ENCODE results near the gene CLASP1.
"Not testable (repeated sequence)": the region's sequence is repeated elsewhere in the genome, so short reads cannot be mapped to it uniquely, and the experiment has no call there.

Gene CLASP1

DNA sequence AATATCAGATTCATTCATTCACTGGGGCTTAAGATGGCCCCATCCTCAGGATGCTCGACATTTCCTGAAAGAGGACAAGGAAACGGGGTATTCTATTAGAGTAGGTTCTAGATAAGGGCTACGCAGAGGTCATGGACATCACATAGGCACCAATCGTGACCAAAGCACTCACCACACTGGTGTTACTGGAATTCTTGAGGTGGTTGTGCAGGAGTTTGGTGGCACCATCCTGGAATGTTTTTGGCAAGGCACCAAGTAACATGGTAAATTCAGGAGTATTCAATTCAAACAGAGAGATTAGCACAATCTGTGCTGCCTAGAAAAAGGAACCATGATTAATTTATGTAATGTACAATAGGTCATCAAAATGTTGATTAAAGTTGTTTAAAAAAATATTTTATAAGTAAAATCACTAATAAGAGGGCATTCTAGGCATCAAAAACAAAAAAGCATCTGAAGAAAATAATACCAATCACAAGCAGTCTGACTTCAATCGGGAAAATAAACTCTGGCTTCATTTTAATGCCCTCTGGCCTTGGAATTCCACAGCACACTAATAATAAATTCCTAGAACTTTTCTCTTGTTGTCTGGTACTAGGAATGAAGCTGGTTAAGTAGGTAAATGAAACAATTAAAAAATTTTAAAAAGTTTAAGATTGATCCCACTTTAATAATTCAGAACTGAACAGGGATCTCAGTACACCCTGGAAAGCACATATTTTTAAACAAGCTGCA, 261.5 kb downstream of the CLASP1 start:
- no peak overlapping the region for H3K4me3 ChIP-seq (ENCODE audit: low read depth, low read length)

GRCh38 chr2:121386707-121387106, 262.6 kb downstream of the CLASP1 start:
- no peak overlapping the region for H3K4me3 ChIP-seq (ENCODE audit: low read depth, low read length)

GRCh38 chr2:121386102-121386501, 263.2 kb downstream of the CLASP1 start:
- no peak overlapping the region for H3K4me3 ChIP-seq (ENCODE audit: low read depth, low read length)

DNA sequence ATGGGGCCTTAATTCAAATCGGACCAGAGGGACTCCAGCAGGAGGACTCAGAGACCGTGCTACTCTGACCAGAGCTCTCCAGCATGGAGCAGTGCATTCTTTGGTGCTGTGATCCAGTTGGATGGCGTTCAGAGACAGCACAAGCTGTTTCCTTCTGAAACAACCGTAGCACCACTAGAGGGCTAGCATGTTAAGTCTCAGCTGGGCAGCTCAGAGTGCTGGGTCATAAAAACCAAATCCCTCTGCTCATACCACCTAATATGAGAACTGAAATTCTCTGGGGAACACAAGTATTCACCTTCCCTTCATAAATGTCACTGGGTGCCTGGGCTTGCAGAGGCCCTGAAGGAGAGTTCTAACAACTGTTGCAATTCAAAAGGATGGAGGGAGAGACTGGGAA, 266.5 kb downstream of the CLASP1 start:
- H3K4me3 ChIP-seq (ENCODE audit: low read depth, low read length) = no peak overlapping the region

DNA sequence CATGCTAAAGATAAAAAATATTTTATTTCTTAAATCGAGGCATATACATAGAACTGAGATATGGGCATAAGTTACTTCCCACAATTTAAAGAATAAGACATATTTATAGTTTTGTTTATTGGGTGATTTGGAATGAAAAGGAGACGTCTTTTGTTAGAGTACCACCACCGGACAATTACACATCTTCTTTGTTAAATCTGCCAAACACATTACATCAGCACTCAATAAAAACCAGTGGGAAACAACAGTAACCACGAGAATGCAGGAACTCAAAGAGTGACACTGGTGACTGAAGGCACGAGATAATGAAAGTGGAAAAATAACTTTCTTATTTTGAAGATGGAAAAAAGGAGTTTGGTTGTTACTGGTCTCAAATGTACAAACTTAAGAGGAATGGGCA, 271.6 kb downstream of the CLASP1 start:
- no peak overlapping the region for H3K4me3 ChIP-seq (ENCODE audit: low read depth, low read length)

- no peak overlapping the region for H3K4me3 ChIP-seq (ENCODE audit: low read depth, low read length)
These were observed 272.6 kb downstream of the CLASP1 start for GRCh38 chr2:121376535-121377250.

DNA sequence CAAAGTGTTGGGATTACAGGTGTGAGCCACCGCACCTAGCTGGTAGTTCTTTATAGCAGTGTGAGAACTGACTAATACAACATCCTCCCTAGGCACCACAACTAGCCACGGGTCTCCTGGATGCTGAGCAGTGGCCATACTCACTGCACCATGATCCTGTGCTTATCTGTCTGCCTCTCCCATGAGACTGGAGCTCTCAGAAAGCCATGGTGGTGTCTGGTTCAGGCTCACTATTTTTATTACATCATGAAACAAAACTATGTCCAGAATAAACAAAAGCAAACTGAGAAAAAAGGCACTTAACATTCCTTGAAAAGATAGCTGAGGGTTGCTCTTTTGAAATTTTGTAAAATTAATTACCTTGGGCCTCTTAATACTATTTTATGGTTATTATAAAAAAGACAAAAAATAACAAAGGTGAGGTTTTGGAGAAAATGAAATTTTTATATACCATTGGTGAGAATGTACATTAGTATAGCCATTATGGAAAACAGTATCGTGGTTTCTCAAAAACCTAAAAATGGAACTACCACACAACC, 273.6 kb downstream of the CLASP1 start:
- no peak overlapping the region for H3K4me3 ChIP-seq (ENCODE audit: low read depth, low read length)

- not testable (repeated sequence) for H3K4me3 ChIP-seq (ENCODE audit: low read depth, low read length)
These were observed 274.7 kb downstream of the CLASP1 start for GRCh38 chr2:121374412-121375075.

DNA sequence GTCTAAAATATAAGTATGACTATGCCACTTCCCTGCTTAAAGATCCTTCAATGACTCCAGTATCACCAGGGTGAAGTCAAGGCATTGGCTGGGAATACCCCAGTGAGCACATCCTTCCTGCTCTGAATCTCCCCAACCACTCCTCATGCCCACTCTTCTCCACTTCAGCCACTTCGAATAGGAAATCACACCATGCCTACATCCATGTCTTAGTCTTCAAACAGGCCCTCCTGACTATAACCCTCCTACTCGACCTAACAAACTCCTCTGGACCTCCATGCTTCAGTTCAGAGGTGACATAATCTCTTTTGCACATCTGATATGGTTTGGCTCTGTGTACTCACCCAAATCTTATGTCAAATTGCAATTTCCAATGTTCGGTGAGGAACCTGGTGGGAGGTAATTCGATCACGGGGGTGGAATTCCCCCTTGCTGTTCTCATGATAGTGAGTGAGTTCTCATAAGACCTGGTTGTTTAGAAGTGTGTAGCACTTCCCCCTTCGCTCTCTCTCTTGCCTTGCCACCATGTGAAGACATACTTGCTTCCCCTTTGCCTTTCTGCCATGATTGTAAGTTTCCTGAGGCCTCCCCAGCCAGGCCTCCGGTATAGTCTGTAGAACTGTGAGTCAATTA, 276.4 kb downstream of the CLASP1 start:
- no peak overlapping the region for H3K4me3 ChIP-seq (ENCODE audit: low read depth, low read length)

DNA sequence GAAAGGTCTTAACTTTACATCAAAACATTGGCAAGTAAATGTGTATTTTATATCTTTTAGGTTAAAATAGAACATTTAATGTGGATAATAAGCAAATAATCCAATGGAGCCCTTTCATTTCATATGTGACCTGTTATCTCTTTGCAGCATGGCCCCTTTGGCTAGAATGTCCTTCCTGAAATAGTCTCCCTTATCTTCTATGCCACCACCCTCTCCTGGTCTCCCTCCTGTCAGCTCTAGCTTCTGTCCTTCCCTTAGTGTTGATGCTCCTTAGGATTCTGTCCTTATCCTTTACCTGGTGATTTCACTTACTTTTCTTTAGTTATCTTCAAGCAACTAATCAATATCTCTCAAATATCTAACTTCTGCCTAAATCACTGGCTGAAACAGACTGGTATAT, 277.2 kb downstream of the CLASP1 start:
- no peak overlapping the region for H3K4me3 ChIP-seq (ENCODE audit: low read depth, low read length)

DNA sequence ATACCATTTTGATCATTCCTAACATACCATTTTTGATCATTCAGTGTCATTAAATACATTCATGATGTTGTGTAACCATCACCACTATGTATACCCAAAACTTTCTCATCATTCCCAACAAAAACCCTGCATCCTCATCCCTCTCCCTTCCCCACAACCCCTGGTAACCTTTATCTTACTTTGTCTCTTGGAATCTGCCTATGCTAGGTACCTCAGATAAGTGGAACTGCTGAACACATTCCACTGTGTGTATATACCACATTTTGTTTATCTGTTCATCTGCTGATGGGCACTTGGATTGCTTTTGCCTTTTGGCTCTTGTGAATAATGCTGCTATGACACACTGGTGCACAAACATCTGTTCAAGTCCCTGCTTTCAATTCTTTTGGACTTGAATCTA, 280.4 kb downstream of the CLASP1 start:
- H3K4me3 ChIP-seq (ENCODE audit: low read depth, low read length) = no peak overlapping the region

DNA sequence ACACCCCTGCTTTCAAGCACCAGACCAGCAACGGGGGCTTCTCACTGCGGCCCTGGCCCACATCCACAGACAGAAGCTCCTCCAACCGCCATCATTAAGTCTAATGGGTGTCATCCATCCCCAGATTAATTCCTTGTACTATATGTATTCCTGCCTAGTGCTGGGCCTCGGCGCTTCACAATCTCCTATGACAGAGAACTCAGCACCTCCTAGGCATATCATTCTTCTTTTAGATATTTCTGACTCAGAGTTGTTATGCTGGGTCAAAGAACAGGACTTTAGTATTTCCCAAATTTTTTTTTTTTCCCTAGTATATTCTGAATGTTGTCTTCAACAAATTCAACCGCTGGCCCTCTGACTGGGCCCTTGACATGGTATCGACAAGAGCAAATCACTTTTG, 281.1 kb downstream of the CLASP1 start:
- no peak overlapping the region for H3K4me3 ChIP-seq (ENCODE audit: low read depth, low read length)

DNA sequence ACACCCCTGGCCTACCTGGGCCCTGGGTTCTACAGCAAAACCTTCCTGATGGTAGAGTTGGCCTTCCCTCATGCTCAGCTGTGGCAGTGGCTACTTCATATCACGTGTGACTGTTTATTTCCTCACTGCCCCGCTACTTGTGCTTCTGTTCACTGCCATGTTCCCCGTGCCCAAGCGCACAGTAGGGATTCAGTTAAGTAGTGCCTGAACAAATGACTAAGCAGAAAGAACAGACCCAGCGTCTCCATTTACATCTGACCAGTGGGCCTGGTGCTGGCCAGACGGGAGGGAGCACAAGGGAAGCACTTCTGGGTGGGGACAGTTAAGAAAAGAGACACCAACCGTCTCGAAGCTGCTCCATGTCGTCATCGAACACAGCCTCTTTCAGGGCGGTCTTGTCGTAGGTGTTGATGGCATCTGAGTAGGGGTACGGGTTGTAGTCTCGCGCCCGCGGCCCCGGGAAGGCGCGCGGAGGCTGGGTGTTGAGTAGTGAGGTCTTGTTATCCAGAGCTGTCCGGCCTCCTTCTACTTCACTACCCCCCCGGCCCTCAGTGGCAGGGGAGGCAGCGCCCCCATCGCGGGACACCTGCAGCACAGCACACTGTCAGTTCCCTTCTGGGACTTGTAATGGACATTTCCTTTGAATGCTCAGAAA, 281.9 kb downstream of the CLASP1 start:
- no peak overlapping the region for H3K4me3 ChIP-seq (ENCODE audit: low read depth, low read length)

- no peak overlapping the region for H3K4me3 ChIP-seq (ENCODE audit: low read depth, low read length)
These were observed 283.2 kb downstream of the CLASP1 start for GRCh38 chr2:121366040-121366439.

DNA sequence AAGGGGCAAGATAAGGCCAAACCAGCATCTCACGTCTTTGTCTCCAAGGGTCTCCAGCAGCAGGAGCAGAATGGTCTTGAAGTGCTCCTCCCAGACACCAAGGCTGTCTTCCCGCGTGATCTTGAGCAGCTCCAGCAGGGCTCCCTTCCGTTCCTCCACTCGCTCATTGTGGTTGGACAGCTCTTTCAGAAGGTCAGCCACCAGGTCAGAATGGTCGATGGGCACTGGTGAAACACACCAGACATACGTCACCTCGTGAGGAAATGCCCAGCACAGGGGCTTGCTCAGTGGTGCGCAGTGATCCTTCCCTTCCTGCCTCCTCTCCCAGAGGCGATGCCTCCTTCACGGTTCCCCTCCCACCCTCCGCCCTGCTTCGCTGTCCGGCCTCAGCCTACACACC, 284.2 kb downstream of the CLASP1 start:
- no peak overlapping the region for H3K4me3 ChIP-seq (ENCODE audit: low read depth, low read length)

DNA sequence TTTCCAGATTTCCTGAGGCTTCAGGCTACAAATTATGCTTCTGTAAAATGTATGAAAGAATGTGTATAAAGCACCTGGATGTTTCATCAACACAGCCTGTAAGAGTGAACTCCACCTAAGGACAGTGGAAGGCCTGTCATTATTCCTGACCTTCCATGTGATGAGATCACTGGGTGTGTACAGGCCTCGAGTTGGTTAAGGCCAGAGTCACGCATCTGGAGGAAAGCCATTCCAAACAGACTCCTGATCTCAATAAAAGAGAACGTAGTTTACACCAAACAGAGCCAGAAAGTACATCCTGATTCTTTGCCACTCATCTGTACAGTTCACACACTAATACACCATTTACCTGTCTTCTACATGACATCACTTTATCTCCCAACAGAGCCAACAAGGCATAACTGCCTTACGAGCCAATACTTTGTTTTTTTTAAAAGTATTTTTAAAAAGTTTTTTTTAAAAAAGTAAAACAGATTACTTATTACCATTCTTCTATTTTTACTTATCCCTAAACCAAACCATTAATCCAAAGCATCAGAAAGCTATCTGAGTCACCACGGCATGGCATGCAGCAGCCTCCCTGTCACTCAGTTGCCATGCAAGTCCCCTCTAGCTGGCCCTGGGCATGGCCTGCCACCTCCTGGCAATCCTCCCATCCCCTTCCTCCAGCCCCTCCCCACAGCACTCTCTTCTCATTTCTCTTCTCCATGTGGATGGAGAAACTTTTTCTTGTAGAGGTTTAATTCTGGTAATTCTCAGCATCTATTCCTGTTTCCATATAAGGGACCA, 285.4 kb downstream of the CLASP1 start:
- no peak overlapping the region for H3K4me3 ChIP-seq (ENCODE audit: low read depth, low read length)

DNA sequence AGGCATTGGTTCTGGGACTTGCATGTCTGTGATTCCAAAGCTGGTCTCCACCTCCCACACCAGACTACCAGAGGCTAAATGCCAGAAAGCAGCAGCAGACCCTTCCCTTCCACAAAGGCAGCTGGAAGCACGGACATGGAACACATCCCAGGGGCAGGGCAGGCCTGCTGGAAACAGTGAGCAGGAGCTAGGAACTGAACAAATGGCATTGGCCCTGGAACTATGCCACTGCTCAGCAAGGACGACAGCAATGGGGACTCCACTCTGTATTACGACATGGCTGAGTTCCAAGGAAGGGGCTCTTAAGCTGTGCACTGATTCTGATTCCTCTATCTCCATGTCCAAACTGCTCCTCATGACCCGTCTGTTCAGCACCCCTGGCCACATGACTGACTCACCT, 286.5 kb downstream of the CLASP1 start:
- no peak overlapping the region for H3K4me3 ChIP-seq (ENCODE audit: low read depth, low read length)

DNA sequence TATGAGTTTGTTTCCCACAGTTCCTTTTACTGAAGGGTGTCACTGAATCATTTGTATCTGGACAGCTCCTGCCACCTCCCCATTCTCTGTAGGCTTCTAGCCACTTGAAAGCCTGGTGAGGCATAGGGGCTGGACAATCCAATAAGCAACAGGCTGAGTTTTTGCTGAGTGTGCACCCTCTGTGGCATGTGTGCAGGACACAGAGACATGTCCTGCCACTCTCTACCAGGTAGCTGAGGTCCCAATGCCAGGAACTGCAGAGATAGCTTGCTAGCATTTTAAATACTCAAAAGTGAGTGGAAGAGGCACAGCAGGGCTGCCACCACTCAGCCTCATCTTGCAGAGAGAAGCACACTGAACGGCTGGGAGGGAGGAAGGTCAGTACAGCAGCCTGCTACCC, 287.0 kb downstream of the CLASP1 start:
- H3K4me3 ChIP-seq (ENCODE audit: low read depth, low read length) = no peak overlapping the region

GRCh38 chr2:121360566-121361300, 288.5 kb downstream of the CLASP1 start:
- H3K4me3 ChIP-seq (ENCODE audit: low read depth, low read length) = no peak overlapping the region
